LNCaP clone FGC (cell line): ENCODE measurements around the gene RTN4IP1.

Experiments used
- DNase-seq: peaks from one replicate; pipeline ENCODE4 v3.0.0-alpha.2; 2011; ENCODE audit warnings: low read depth
- H3K4me3 ChIP-seq: 2 replicates; pipeline ENCODE4 v1.5.1; 2011; ENCODE audit warnings: mild to moderate bottlenecking, low read depth, low read length, control low read depth
- CTCF ChIP-seq: IDR thresholded peaks from 2 replicates; pipeline ENCODE4 v1.5.1; 2012; ENCODE audit warnings: mild to moderate bottlenecking; ENCODE audit not compliant: control insufficient read depth, insufficient read depth; ENCODE audit errors: extremely low read depth

The RTN4IP1 gene

GRCh38 chr6:106620931-106621672 lies 8.2 kb downstream of the RTN4IP1 start:
- H3K4me3 ChIP-seq: no peak overlapping the region
- no peak for DNase-seq
- no peak for TF ChIP-seq CTCF

- no peak for TF ChIP-seq CTCF
- no peak for DNase-seq
- no peak overlapping the region for H3K4me3 ChIP-seq
Measured at GRCh38 chr6:106619223-106619622, 10.1 kb downstream of the RTN4IP1 start.

- no peak for DNase-seq
- H3K4me3 ChIP-seq: no peak overlapping the region
- TF ChIP-seq CTCF: no peak
Measured at GRCh38 chr6:106618324-106618723, 11.0 kb downstream of the RTN4IP1 start.

- TF ChIP-seq CTCF: no peak
- no peak overlapping the region for H3K4me3 ChIP-seq
- no peak for DNase-seq
Measured at GRCh38 chr6:106617857-106618256, 11.4 kb downstream of the RTN4IP1 start.

GRCh38 chr6:106617302-106617701 lies 12.0 kb downstream of the RTN4IP1 start:
- no peak for TF ChIP-seq CTCF
- no peak overlapping the region for H3K4me3 ChIP-seq
- DNase-seq: no peak

- H3K4me3 ChIP-seq: no peak overlapping the region
- TF ChIP-seq CTCF: no peak
- no peak for DNase-seq
Measured at GRCh38 chr6:106614592-106615257, 14.6 kb downstream of the RTN4IP1 start.

- TF ChIP-seq CTCF: no peak
- DNase-seq: no peak
- no peak overlapping the region for H3K4me3 ChIP-seq
Measured at GRCh38 chr6:106614166-106614565, 15.1 kb downstream of the RTN4IP1 start.
